HepG2 (cell line): ENCODE data around the gene CEP164. TPM values are rescaled to one million over a fixed set of nuclear protein-coding genes. Genes with fewer than 3 reads are reported as not detected.

Source experiments
- ATAC-seq: fragments of 200-7000 bp; cut with Tn5 transposase; 3 replicates; pipeline ENCODE4 v1.9.1; 2020; ENCODE audit warnings: mild to moderate bottlenecking, moderate library complexity
- BruUV-seq: library from RNA; stranded (reverse); fragments of 400-500 nt; replicated peaks from 2 replicates; lab custom pipeline; 2021; lab: Mats Ljungman, UMichigan
- CTCF ChIA-PET: fragments of 300-600 bp; formaldehyde crosslinking; extraction: SDS; loops from one replicate; lab custom pipeline; 2021; ENCODE audit warnings: low total read pairs, inconsistent platforms, low intra/inter-chr PET ratio; lab: Yijun Ruan, JAX
- POLR2A ChIA-PET: fragments of 350-600 bp; sonication (Branson Sonifier 250); formaldehyde crosslinking; loops from one replicate; lab custom pipeline; 2020; ENCODE audit warnings: antibody characterized with exemption, inconsistent platforms; lab: Yijun Ruan, JAX
- DNase-seq: peaks from one replicate; pipeline ENCODE4 v3.0.0-alpha.2; 2015; ENCODE audit warnings: low spot score
- FAIRE-seq: peaks from 3 replicates; lab custom pipeline; 2011; peaks lifted over from hg19 to GRCh38; lab: Jason Lieb, UNC
- H2AFZ ChIP-seq: one replicate; pipeline ENCODE4 v1.6.1; 2011; ENCODE audit warnings: low read length, inconsistent platforms
- H3K27ac ChIP-seq: fragments of 300-600 bp; 3 replicates; pipeline ENCODE4 v1.8.0; 2011; ENCODE audit warnings: mixed run types, mild to moderate bottlenecking, mixed read lengths, low read length, inconsistent platforms; ENCODE audit not compliant: insufficient read depth; ENCODE audit errors: extremely low read length
- H3K27me3 ChIP-seq, 2 experiments: fragments of 200-600 bp in 1 of 2; 2 replicates in 1 of 2; 3 replicates in 1 of 2; pipeline versions ENCODE4 v1.6.0 to v1.8.0; 2011; ENCODE audit warnings: low read length in 2 of 2, mild to moderate bottlenecking in 2 of 2, moderate library complexity in 2 of 2, inconsistent platforms in 1 of 2; ENCODE audit not compliant: insufficient read depth in 2 of 2, control insufficient read depth in 1 of 2
- H3K36me3 ChIP-seq, 2 experiments: fragments of 200-600 bp in 1 of 2; replicated peaks in 1 of 2; 2 replicates in 1 of 2; 3 replicates in 1 of 2; pipeline versions ENCODE4 v1.5.1 to v1.8.0; 2011; ENCODE audit warnings: low read length in 2 of 2, inconsistent platforms in 1 of 2; ENCODE audit not compliant: insufficient read depth in 2 of 2, control insufficient read depth in 1 of 2
- H3K4me1 ChIP-seq: 2 replicates; pipeline ENCODE4 v1.5.1; 2012; ENCODE audit warnings: low read length, inconsistent platforms; ENCODE audit not compliant: insufficient read depth
- H3K4me2 ChIP-seq: 2 replicates; pipeline ENCODE4 v1.6.0; 2011; ENCODE audit warnings: low read depth, low read length, inconsistent platforms
- H3K4me3 ChIP-seq, 3 experiments: fragments of 200-600 bp in 1 of 3; sonication (generic), shearing (Covaris generic) in 1 of 3; replicated peaks in 1 of 3; 2 replicates each; pipeline ENCODE4 v1.5.1; 2011 to 2016; ENCODE audit warnings: low read length in 3 of 3, inconsistent platforms in 2 of 3, low read depth in 2 of 3, mild to moderate bottlenecking in 2 of 3, control low read depth in 1 of 3, mixed read lengths in 1 of 3; ENCODE audit not compliant: insufficient read depth in 1 of 3
- H3K79me2 ChIP-seq: one replicate; pipeline ENCODE4 v1.6.1; 2011; ENCODE audit warnings: low read length, inconsistent platforms; ENCODE audit not compliant: insufficient read depth
- H3K9ac ChIP-seq: 2 replicates; pipeline ENCODE4 v1.6.0; 2011; ENCODE audit warnings: mild to moderate bottlenecking, low read depth, low read length, inconsistent platforms; ENCODE audit not compliant: insufficient read depth
- H3K9me3 ChIP-seq: 2 replicates; pipeline ENCODE4 v1.5.1; 2012; ENCODE audit warnings: mild to moderate bottlenecking, low read length
- H4K20me1 ChIP-seq: 2 replicates; pipeline ENCODE4 v1.6.0; 2011; ENCODE audit warnings: inconsistent platforms, mild to moderate bottlenecking, low read length, moderate library complexity; ENCODE audit not compliant: insufficient read depth
- AKNA ChIP-seq: sonication (generic); formaldehyde crosslinking; IDR thresholded peaks from 2 replicates; pipeline ENCODE4 v1.4.0; 2020; ENCODE audit warnings: missing genetic modification reagents, borderline replicate concordance
- CEBPB ChIP-seq: IDR thresholded peaks from 2 replicates; pipeline ENCODE4 v1.6.1; 2011; ENCODE audit warnings: low read depth, low read length, improper control_type of control experiment, borderline replicate concordance
- MAF1 ChIP-seq: sonication (generic); formaldehyde crosslinking; IDR thresholded peaks from 2 replicates; pipeline ENCODE4 v1.5.0; 2020; ENCODE audit warnings: missing genetic modification reagents, borderline replicate concordance
- MTA3 ChIP-seq: sonication (generic); formaldehyde crosslinking; IDR thresholded peaks from 2 replicates; pipeline ENCODE4 v1.4.0; 2020; ENCODE audit warnings: missing genetic modification reagents
- NONO ChIP-seq, 2 experiments: fragments of 450-650 bp in 1 of 2; sonication (generic) in 1 of 2; formaldehyde crosslinking in 1 of 2; IDR thresholded peaks in 1 of 2; conservative IDR thresholded peaks in 1 of 2; 2 replicates each; pipeline versions ENCODE4 v1.6.1 to v1.8.0; 2017 to 2022; ENCODE audit warnings: mild to moderate bottlenecking in 1 of 2, missing genetic modification reagents in 1 of 2, moderate library complexity in 1 of 2
- ZBTB46 ChIP-seq: sonication (generic); formaldehyde crosslinking; IDR thresholded peaks from 2 replicates; pipeline ENCODE4 v1.4.0; 2020; ENCODE audit warnings: mild to moderate bottlenecking, missing genetic modification reagents, borderline replicate concordance
- ZNF18 ChIP-seq: sonication (generic); formaldehyde crosslinking; IDR thresholded peaks from 2 replicates; pipeline ENCODE4 v1.8.0; 2022; ENCODE audit warnings: mild to moderate bottlenecking, missing genetic modification reagents; ENCODE audit not compliant: insufficient replicate concordance
- ZNF282 ChIP-seq: fragments of 450-650 bp; IDR thresholded peaks from 2 replicates; pipeline ENCODE4 v1.6.1; 2018; ENCODE audit not compliant: partially characterized antibody
- ZNF784 ChIP-seq: sonication (generic); formaldehyde crosslinking; IDR thresholded peaks from 2 replicates; pipeline ENCODE4 v1.5.1; 2020; ENCODE audit warnings: missing genetic modification reagents, mild to moderate bottlenecking, borderline replicate concordance
- ZNF792 ChIP-seq: IDR thresholded peaks from 2 replicates; pipeline ENCODE4 v1.6.1; 2016
- WGBS: methylation state at CpG from one replicate; pipeline ENCODE4 v1.1.6; 2017; ENCODE audit warnings: low lambda C conversion rate; 5-methylcytosine and 5-hydroxymethylcytosine counted together
- in situ Hi-C: cut with HindIII; loops from 2 replicates; pipeline ENCODE4 v1.10.0; 2017; ENCODE audit warnings: low pct_unique_long_range_greater_than_20kb; ENCODE audit not compliant: extremely low pct_ligation_motif_present
- intact Hi-C: fragments of 100-400 bp; cut with micrococcal nuclease; formaldehyde crosslinking; loops from one replicate; pipeline ENCODE4 v1.10.0; 2022; ENCODE audit not compliant: unreplicated experiment
- polyA plus RNA-seq, 8 experiments: library from polyadenylated mRNA; depleted of rRNA in 3 of 8; stranded (reverse) in 7 of 8; unstranded in 1 of 8; fragments of >200 nt; fragmentation: Illumina TruSeq in 4 of 8; extraction: Trizol in 4 of 8; gene quantifications; 2 replicates each; pipeline versions ENCODE4 v1.2.1 to v1.2.3, GENCODE V29; 2011 to 2016; ENCODE audit warnings: low read depth in 4 of 8, missing spikeins in 1 of 8, mixed read lengths in 1 of 8; ENCODE audit not compliant: insufficient read depth in 1 of 8
- total RNA-seq, 5 experiments: library from RNA; depleted of rRNA; stranded (reverse); fragments of >200 nt; fragmentation: Illumina TruSeq; extraction: Trizol; gene quantifications; 2 replicates each; pipeline ENCODE4 v1.2.3, GENCODE V29; 2016; ENCODE audit warnings: low read depth in 1 of 5

The CEP164 gene
- total and polyA plus RNA-seq, 2 of the 13 experiments (the other 11 are each of a cell fraction or from before 2014, with no cell fraction given), result 11.4 to 15.2 TPM

- no peak overlapping the region for H3K4me3 ChIP-seq
- TF ChIP-seq ZNF282 (no peak), ZNF784 (no peak), ZBTB46 (CRISPR knock-in tag) (no peak), MAF1 (CRISPR knock-in tag) (no peak), CEBPB (no peak), MTA3 (CRISPR knock-in tag) (no peak), AKNA (CRISPR knock-in tag) (no peak), NONO (IDR thresholded peaks at IDR 0.05) (no peak), NONO (CRISPR knock-in tag; conservative IDR thresholded peaks at IDR 0.05) (no peak), ZNF792 (no peak), ZNF18 (CRISPR knock-in tag) (no peak)
- TF ChIP-seq, all 625 proteins: peak for 0
- no peaks in the 10 kb centered on the region for H4K20me1 ChIP-seq
- ATAC-seq (no peak), FAIRE-seq (no peak), DNase-seq (no peak)
- H3K27me3 ChIP-seq, result no peaks in the 10 kb centered on the region
- no peak overlapping the region for H3K9ac ChIP-seq
- no peaks in the 10 kb centered on the region for H3K4me1 ChIP-seq
- no peaks in the 10 kb centered on the region for H3K9me3 ChIP-seq
- no peaks in the 10 kb centered on the region for H3K79me2 ChIP-seq
- intact Hi-C loops (no loop called here), in situ Hi-C loops (no loop called here)
- BruUV-seq, result no TSS peak
- H3K27ac ChIP-seq, result no peak overlapping the region
- no peak overlapping the region for H3K4me2 ChIP-seq
- ChIA-PET POLR2A (no interaction called here), CTCF (no interaction called here)
- 96% methylated on average over 9 of the region's 9 CpGs for WGBS
- peaks cover 12 to 26% of the 10 kb centered on the region in 2 experiments for H3K36me3 ChIP-seq
- no peak overlapping the region for H2AFZ ChIP-seq
These were observed 54.1 kb downstream of the CEP164 start for GRCh38 chr11:117381481-117382387.
